Breast epithelium (tissue), 4 donors: ENCODE data around the gene SLC43A2. TPM values are rescaled to one million over a fixed set of nuclear protein-coding genes. Genes with fewer than 3 reads are reported as not detected.

Source experiments
- DNase-seq, 2 donors: peaks; one replicate each; pipeline ENCODE4 v3.0.0-alpha.2; 2019; ENCODE audit warnings: low spot score in 2 of 2
- H3K27ac ChIP-seq, 2 donors: fragments of 200-600 bp; sonication (generic) in 1 of 2; one replicate each; pipeline ENCODE4 v1.5.1; 2016 to 2019; ENCODE audit warnings: mild to moderate bottlenecking in 1 of 2
- H3K27me3 ChIP-seq, 2 donors: fragments of 200-600 bp; sonication (generic) in 1 of 2; one replicate each; pipeline versions ENCODE4 v1.5.1 to v1.6.0; 2017 to 2019; ENCODE audit warnings: control low read depth in 1 of 2, mild to moderate bottlenecking in 1 of 2
- H3K36me3 ChIP-seq: fragments of 200-600 bp; one replicate; pipeline ENCODE4 v1.5.1; 2019
- H3K4me1 ChIP-seq, 2 donors: fragments of 200-600 bp; sonication (generic); one replicate each; pipeline ENCODE4 v1.5.1; 2016 to 2019; ENCODE audit warnings: control low read depth in 1 of 2
- H3K4me3 ChIP-seq, 3 donors: fragments of 200-600 bp; sonication (generic); 1 replicate in 2 of 3; 2 replicates in 1 of 3; pipeline ENCODE4 v1.5.1; 2016 to 2019; ENCODE audit warnings: mild to moderate bottlenecking in 3 of 3, moderate library complexity in 2 of 3
- H3K9me3 ChIP-seq, 2 donors: fragments of 200-600 bp; sonication (generic) in 1 of 2; one replicate each; pipeline ENCODE4 v1.5.1; 2016 to 2019; ENCODE audit warnings: control low read depth in 1 of 2
- CTCF ChIP-seq, 3 donors: fragments of 450-650 bp; IDR thresholded peaks; one replicate each; pipeline ENCODE4 v1.5.1; 2016 to 2017; ENCODE audit warnings: antibody characterized with exemption in 3 of 3, mild to moderate bottlenecking in 3 of 3, moderate library complexity in 3 of 3
- POLR2A ChIP-seq: fragments of 450-650 bp; IDR thresholded peaks from one replicate; pipeline ENCODE4 v1.6.1; 2016; ENCODE audit warnings: antibody characterized with exemption, mild to moderate bottlenecking, moderate library complexity
- POLR2AphosphoS5 ChIP-seq, 3 donors: sonication (generic); formaldehyde crosslinking; IDR thresholded peaks; one replicate each; pipeline ENCODE4 v1.6.1; 2017; ENCODE audit warnings: antibody characterized with exemption in 3 of 3
- intact Hi-C: fragments of 100-400 bp; cut with DNase I; formaldehyde crosslinking; loops from one replicate; pipeline ENCODE4 v1.15.1; 2023; ENCODE audit warnings: low total_unique reads
- total RNA-seq, 3 donors: library from RNA; depleted of rRNA; stranded (reverse); fragments of >200 nt; gene quantifications; one replicate each; pipeline ENCODE4 v1.1.0, GENCODE V29; 2016

SLC43A2 gene
- total RNA-seq, 3 donors from 2014 or later, result 13.8 to 18.9 (median 14.9) TPM

DNA sequence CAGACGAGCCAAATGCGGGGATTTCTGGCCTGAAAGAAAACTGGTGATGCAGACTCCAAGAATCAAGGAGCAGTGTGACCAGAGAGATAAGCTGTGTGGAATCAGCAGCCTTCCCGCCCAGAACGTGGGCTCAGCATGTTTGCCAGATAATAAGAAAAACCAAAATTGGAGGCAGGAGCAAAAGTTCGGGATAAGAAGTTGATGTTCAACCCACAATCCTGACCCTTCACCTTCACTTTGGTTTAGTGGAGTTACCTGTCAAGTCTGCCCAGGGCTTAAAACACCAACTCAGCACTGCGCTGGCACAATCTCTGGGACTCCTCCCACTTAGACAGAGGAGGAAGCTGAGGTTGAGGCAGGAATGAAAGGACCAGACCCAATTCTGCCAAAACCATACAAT lies 3.1 kb downstream of the SLC43A2 start:
- no peak for DNase-seq
- H3K4me3 ChIP-seq, result no peak overlapping the region
- H3K27me3 ChIP-seq, result no peaks in the 10 kb centered on the region
- H3K36me3 ChIP-seq, result no peaks in the 10 kb centered on the region
- intact Hi-C loops, result loop anchor here (5.0 kb wide), 1 partner anchor 53 kb away; no protein-coding TSS in a partner anchor
- H3K9me3 ChIP-seq, result no peaks in the 10 kb centered on the region
- H3K4me1 ChIP-seq, result peaks cover 0 to 12% of the 10 kb centered on the region in 2 donors
- no peak for TF ChIP-seq POLR2A
- no peak for TF ChIP-seq POLR2AphosphoS5 (IDR thresholded peaks at IDR 0.05)
- no peak for TF ChIP-seq CTCF (IDR thresholded peaks at IDR 0.05)
- H3K27ac ChIP-seq, result peak overlapping the region in 1 of 2 donors; percentile 68

DNA sequence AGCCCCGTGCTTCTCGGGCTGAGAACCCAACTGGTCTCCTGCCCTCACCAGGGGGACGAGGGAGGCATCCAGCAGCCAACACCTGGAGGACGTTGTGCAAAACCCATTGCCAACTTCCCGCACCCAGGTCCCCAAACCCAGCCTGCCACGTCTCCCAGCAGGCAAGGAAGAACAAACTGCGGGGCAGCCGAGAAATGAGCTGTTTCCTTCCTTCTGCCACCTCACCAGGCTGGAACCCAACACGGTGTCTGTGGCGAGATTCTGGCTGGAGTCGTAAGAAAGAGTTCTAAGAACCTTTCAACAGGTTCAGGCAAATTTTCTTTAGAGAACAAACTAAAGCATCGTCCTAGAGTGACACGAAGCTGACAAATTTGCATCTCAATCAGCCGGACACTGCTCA lies 3.6 kb downstream of the SLC43A2 start:
- no peak overlapping the region for H3K4me3 ChIP-seq
- no peaks in the 10 kb centered on the region for H3K27me3 ChIP-seq
- TF ChIP-seq POLR2AphosphoS5 (IDR thresholded peaks at IDR 0.05), result no peak
- TF ChIP-seq CTCF (IDR thresholded peaks at IDR 0.05), result no peak
- TF ChIP-seq POLR2A, result no peak
- no peaks in the 10 kb centered on the region for H3K9me3 ChIP-seq
- peak overlapping the region in 1 of 2 donors; percentile 68 for H3K27ac ChIP-seq
- no peak for DNase-seq
- H3K4me1 ChIP-seq, result peaks cover 0 to 12% of the 10 kb centered on the region in 2 donors
- intact Hi-C loops, result loop anchor here (5.0 kb wide), 1 partner anchor 53 kb away; no protein-coding TSS in a partner anchor
- no peaks in the 10 kb centered on the region for H3K36me3 ChIP-seq

- intact Hi-C loops, result loop anchor here (5.0 kb wide), 1 partner anchor 52 kb away; no protein-coding TSS in a partner anchor
- Histone ChIP-seq H3K9me3 (no peaks in the 10 kb centered on the region), H3K4me3 (no peak overlapping the region), H3K4me1 (peaks cover 0 to 12% of the 10 kb centered on the region in 2 donors), H3K36me3 (no peaks in the 10 kb centered on the region), H3K27ac (peak overlapping the region in 1 of 2 donors; percentile 68), H3K27me3 (no peaks in the 10 kb centered on the region)
- no peak for DNase-seq
- TF ChIP-seq POLR2AphosphoS5 (IDR thresholded peaks at IDR 0.05) (no peak), POLR2A (no peak), CTCF (IDR thresholded peaks at IDR 0.05) (no peak)
Observed at GRCh38 chr17:1624650-1625049, 4.0 kb downstream of the SLC43A2 start.

GRCh38 chr17:1623057-1623630 lies 5.5 kb downstream of the SLC43A2 start:
- Histone ChIP-seq H3K4me1 (peaks cover 0 to 12% of the 10 kb centered on the region in 2 donors), H3K27ac (no peak overlapping the region), H3K27me3 (no peaks in the 10 kb centered on the region), H3K36me3 (no peaks in the 10 kb centered on the region), H3K4me3 (no peak overlapping the region), H3K9me3 (no peaks in the 10 kb centered on the region)
- TF ChIP-seq CTCF (IDR thresholded peaks at IDR 0.05) (no peak), POLR2A (no peak), POLR2AphosphoS5 (IDR thresholded peaks at IDR 0.05) (no peak)
- no peak for DNase-seq
- intact Hi-C loops, result no loop called here

DNA sequence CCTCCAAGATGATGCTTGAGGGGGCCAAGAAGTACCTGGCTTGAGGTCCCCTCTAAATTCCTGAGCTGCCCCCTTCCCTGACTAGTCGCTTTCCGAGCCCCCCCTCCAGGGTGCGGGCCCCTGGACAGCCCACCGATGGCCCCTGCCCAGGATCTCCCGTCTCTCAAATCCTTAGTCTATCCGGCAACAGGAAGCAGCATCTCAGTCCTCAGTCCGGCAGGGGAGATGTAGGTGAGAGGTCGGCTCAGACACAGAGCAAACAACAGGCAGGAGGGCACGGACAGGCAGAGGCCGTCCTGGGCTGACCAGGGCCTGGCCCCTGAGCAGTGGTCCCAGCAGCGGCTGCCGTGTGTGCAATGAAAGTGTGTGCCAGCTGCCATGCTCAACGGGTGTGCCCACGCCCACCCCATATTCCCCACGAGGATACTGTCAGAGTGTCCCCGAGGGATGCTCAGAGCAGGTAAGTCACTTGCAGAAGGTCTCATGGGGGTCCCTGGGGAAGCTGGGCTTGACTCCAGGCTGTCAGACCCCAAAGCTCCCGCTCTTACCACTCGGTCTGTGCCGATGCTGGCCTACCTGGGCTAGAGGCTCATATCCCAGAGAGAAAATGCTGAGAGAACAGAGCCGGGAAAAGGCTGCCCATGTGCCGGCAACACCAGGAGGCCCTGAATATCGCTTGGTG lies 7.2 kb downstream of the SLC43A2 start:
- Histone ChIP-seq H3K27ac (peak overlapping the region; percentile 19 to 79), H3K9me3 (no peaks in the 10 kb centered on the region), H3K4me1 (no peaks in the 10 kb centered on the region), H3K27me3 (no peaks in the 10 kb centered on the region), H3K4me3 (no peak overlapping the region), H3K36me3 (no peaks in the 10 kb centered on the region)
- no peak for DNase-seq
- TF ChIP-seq POLR2A (no peak), POLR2AphosphoS5 (IDR thresholded peaks at IDR 0.05) (no peak), CTCF (IDR thresholded peaks at IDR 0.05) (no peak)
- intact Hi-C loops, result no loop called here
